ENCODE results near the gene UBE3B. TPM values are rescaled to one million over a fixed set of nuclear protein-coding genes. Genes with fewer than 3 reads are reported as not detected.

UBE3B gene
- total RNA-seq, 1 donor from 2014 or later: 41.4 TPM

DNA sequence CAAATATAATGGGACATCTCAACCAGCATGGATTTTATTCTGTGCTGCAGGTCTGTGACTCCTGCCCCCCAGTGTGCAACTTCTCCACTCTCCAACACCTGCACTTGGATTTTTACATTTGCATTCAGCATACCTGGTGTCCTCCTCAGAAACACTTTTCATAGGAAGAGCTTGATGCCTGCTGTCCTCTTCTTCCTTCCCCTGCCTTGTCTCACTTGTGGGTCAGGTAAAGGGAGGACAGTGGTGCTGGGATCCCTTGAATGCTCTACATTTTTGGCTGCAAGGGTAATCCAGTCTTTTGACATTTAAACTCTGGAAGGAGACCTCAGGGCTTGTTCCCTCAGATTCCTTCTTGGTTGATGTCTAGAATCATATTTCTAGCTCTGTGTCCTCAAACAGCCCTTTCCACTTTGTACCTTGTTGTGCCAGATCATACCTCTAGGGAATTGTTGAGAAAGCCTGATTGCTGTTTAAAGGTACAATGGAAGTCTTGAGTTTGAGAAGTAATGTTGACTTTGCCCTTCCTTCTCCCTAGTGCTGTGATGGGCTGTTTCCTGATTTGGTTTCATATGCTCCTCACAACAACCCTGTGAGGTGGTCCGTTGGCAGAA lies 12.6 kb downstream of the UBE3B start:
- Mint-ChIP-seq H3K27me3 (ENCODE audit: low read depth) (no peaks in the 10 kb centered on the region), H3K36me3 (peaks cover 49% of the 10 kb centered on the region), H3K9me3 (peaks cover 3% of the 10 kb centered on the region), H3K4me3 (no peak overlapping the region), H3K27ac (no peak overlapping the region), H3K4me1 (no peaks in the 10 kb centered on the region)
- TF ChIP-seq, protein P1, sequence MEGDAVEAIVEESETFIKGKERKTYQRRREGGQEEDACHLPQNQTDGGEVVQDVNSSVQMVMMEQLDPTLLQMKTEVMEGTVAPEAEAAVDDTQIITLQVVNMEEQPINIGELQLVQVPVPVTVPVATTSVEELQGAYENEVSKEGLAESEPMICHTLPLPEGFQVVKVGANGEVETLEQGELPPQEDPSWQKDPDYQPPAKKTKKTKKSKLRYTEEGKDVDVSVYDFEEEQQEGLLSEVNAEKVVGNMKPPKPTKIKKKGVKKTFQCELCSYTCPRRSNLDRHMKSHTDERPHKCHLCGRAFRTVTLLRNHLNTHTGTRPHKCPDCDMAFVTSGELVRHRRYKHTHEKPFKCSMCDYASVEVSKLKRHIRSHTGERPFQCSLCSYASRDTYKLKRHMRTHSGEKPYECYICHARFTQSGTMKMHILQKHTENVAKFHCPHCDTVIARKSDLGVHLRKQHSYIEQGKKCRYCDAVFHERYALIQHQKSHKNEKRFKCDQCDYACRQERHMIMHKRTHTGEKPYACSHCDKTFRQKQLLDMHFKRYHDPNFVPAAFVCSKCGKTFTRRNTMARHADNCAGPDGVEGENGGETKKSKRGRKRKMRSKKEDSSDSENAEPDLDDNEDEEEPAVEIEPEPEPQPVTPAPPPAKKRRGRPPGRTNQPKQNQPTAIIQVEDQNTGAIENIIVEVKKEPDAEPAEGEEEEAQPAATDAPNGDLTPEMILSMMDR (IDR thresholded peaks at IDR 0.05; ENCODE audit: unreplicated experiment): no peak
- DNase-seq (ENCODE audit: low spot score in 2 of 2, unreplicated experiment in 2 of 2): no peak

DNA sequence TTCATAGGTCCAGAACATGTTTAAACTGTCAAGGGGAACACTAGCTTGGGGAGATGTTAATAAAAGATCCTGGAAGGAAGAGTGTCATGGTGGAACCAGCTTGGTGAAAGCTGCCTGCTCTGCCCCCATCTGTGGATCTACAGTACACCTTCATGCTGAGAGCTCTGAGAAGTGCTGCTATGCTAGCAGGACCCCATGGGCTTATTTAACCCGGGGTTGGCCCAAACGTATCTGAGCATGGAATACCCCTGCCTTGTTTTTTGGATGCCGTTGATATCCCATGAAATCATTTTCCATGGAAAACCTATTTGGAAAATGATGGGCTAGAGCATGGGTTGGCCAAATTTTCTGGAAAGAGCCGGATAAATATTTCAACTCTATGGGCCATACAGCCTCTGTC lies 14.2 kb downstream of the UBE3B start:
- no peaks in the 10 kb centered on the region for H3K4me1 Mint-ChIP-seq
- no peak for DNase-seq (ENCODE audit: low spot score in 2 of 2, unreplicated experiment in 2 of 2)
- no peak overlapping the region for H3K4me3 Mint-ChIP-seq
- no peak overlapping the region for H3K27ac Mint-ChIP-seq
- H3K36me3 Mint-ChIP-seq: peaks cover 54% of the 10 kb centered on the region
- TF ChIP-seq, protein P1 (IDR thresholded peaks at IDR 0.05; ENCODE audit: unreplicated experiment): no peak
- H3K9me3 Mint-ChIP-seq: peaks cover 16% of the 10 kb centered on the region
- H3K27me3 Mint-ChIP-seq (ENCODE audit: low read depth): no peaks in the 10 kb centered on the region

DNA sequence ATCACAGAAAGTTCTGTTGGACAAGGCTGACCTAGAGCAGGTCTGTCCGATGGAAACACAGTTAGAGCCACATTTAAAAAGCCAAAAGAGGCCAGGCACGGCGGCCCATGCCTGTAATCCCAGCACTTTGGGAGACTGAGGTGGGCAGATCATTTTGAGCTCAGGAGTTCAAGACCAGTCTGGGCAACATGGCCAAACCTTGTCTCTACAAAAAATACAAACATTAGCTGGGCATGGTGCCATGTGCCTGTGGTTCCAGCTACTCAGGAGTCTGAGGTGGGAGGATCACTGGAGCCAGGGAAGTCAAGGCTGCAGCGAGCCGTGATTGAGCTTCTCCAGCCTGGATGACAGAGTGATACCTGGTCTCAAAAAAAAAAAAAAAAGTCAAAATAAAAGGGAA lies 14.9 kb downstream of the UBE3B start:
- Mint-ChIP-seq H3K4me1 (no peaks in the 10 kb centered on the region), H3K27ac (no peak overlapping the region), H3K27me3 (ENCODE audit: low read depth) (no peaks in the 10 kb centered on the region), H3K4me3 (no peak overlapping the region), H3K36me3 (peaks cover 51% of the 10 kb centered on the region), H3K9me3 (peaks cover 16% of the 10 kb centered on the region)
- TF ChIP-seq, protein P1 (IDR thresholded peaks at IDR 0.05; ENCODE audit: unreplicated experiment): no peak
- DNase-seq (ENCODE audit: low spot score in 2 of 2, unreplicated experiment in 2 of 2): no peak

GRCh38 chr12:109493090-109493489 lies 15.7 kb downstream of the UBE3B start:
- Mint-ChIP-seq H3K4me1 (peaks cover 2% of the 10 kb centered on the region), H3K9me3 (peaks cover 16% of the 10 kb centered on the region), H3K27ac (no peak overlapping the region), H3K27me3 (ENCODE audit: low read depth) (no peaks in the 10 kb centered on the region), H3K36me3 (peaks cover 56% of the 10 kb centered on the region), H3K4me3 (no peak overlapping the region)
- TF ChIP-seq, protein P1 (IDR thresholded peaks at IDR 0.05; ENCODE audit: unreplicated experiment): no peak
- no peak for DNase-seq (ENCODE audit: low spot score in 2 of 2, unreplicated experiment in 2 of 2)

DNA sequence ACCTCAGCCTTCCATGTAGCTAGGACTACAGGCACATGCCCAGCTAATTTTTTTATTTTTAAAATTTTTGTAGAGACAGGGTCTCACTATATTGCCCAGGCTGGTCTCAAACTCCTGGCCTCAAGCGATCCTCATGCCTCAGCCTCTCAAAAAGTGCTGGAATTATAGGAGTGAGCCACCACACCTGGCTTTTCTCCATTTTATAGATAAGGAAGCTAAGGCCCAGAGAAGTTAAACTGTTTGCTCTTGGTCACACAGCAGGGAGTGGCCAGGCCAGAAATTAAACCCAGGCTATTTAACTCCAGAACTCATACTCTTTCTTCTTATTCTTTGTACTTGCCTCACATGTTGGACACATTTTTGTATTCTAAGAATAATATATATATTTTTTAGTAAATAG lies 16.5 kb downstream of the UBE3B start:
- no peak for DNase-seq (ENCODE audit: low spot score in 2 of 2, unreplicated experiment in 2 of 2)
- H3K27me3 Mint-ChIP-seq (ENCODE audit: low read depth): no peaks in the 10 kb centered on the region
- H3K9me3 Mint-ChIP-seq: peaks cover 16% of the 10 kb centered on the region
- TF ChIP-seq, protein P1 (IDR thresholded peaks at IDR 0.05; ENCODE audit: unreplicated experiment): no peak
- H3K27ac Mint-ChIP-seq: no peak overlapping the region
- H3K36me3 Mint-ChIP-seq: peaks cover 57% of the 10 kb centered on the region
- H3K4me3 Mint-ChIP-seq: no peak overlapping the region
- peaks cover 2% of the 10 kb centered on the region for H3K4me1 Mint-ChIP-seq

Measured in mesothelial cell of epicardium (in vitro differentiated cells).